ENCODE measurements around the gene UBE2G2.

Gene UBE2G2

GRCh38 chr21:44751799-44752636, 49.6 kb downstream of the UBE2G2 start:
- DNase-seq (ENCODE audit: low read depth in 3 of 3, low spot score in 1 of 3): no peak

GRCh38 chr21:44751186-44751798, 50.3 kb downstream of the UBE2G2 start:
- no peak for DNase-seq (ENCODE audit: low read depth in 3 of 3, low spot score in 1 of 3)

GRCh38 chr21:44750675-44751025, 51.0 kb downstream of the UBE2G2 start:
- no peak for DNase-seq (ENCODE audit: low read depth in 3 of 3, low spot score in 1 of 3)

- no peak for DNase-seq (ENCODE audit: low read depth in 3 of 3, low spot score in 1 of 3)
Observed at GRCh38 chr21:44749759-44750674, 51.6 kb downstream of the UBE2G2 start.

- no peak for DNase-seq (ENCODE audit: low read depth in 3 of 3, low spot score in 1 of 3)
Observed at GRCh38 chr21:44749116-44749758, 52.4 kb downstream of the UBE2G2 start.

- no peak for DNase-seq (ENCODE audit: low read depth in 3 of 3, low spot score in 1 of 3)
Observed at GRCh38 chr21:44748621-44749020, 53.0 kb downstream of the UBE2G2 start.

- no peak for DNase-seq (ENCODE audit: low read depth in 3 of 3, low spot score in 1 of 3)
Observed at GRCh38 chr21:44742418-44743153, 59.0 kb downstream of the UBE2G2 start.

- DNase-seq (ENCODE audit: low read depth in 3 of 3, low spot score in 1 of 3): no peak
Observed at GRCh38 chr21:44741921-44742320, 59.7 kb downstream of the UBE2G2 start.

GRCh38 chr21:44740742-44741141, 60.9 kb downstream of the UBE2G2 start:
- no peak for DNase-seq (ENCODE audit: low read depth in 3 of 3, low spot score in 1 of 3)

- no peak for DNase-seq (ENCODE audit: low read depth in 3 of 3, low spot score in 1 of 3)
Observed at GRCh38 chr21:44739316-44739715, 62.3 kb downstream of the UBE2G2 start.

- DNase-seq (ENCODE audit: low read depth in 3 of 3, low spot score in 1 of 3): no peak
Observed at GRCh38 chr21:44738621-44739020, 63.0 kb downstream of the UBE2G2 start.

- no peak for DNase-seq (ENCODE audit: low read depth in 3 of 3, low spot score in 1 of 3)
Observed at GRCh38 chr21:44737706-44738354, 63.8 kb downstream of the UBE2G2 start.

- no peak for DNase-seq (ENCODE audit: low read depth in 3 of 3, low spot score in 1 of 3)
Observed at GRCh38 chr21:44736291-44737004, 65.2 kb downstream of the UBE2G2 start.

GRCh38 chr21:44735821-44736220, 65.8 kb downstream of the UBE2G2 start:
- DNase-seq (ENCODE audit: low read depth in 3 of 3, low spot score in 1 of 3): no peak

- no peak for DNase-seq (ENCODE audit: low read depth in 3 of 3, low spot score in 1 of 3)
Observed at GRCh38 chr21:44734841-44735240, 66.8 kb downstream of the UBE2G2 start.

GRCh38 chr21:44734026-44734745, 67.4 kb downstream of the UBE2G2 start:
- DNase-seq (ENCODE audit: low read depth in 3 of 3, low spot score in 1 of 3): no peak

- DNase-seq (ENCODE audit: low read depth in 3 of 3, low spot score in 1 of 3): no peak
Observed at GRCh38 chr21:44732956-44733355, 68.7 kb downstream of the UBE2G2 start.

GRCh38 chr21:44732263-44732662, 69.4 kb downstream of the UBE2G2 start:
- DNase-seq (ENCODE audit: low read depth in 3 of 3, low spot score in 1 of 3): no peak

Data from stimulated activated CD4-positive, alpha-beta T cell treated with anti-CD3 and anti-CD28 coated beads, TNF-alpha, amount 100 ng/mL, for 1 hour (primary cell).